Measurements from ENCODE around the gene XYLT1.

Gene XYLT1

GRCh38 chr16:17246974-17247732, 223.6 kb downstream of the XYLT1 start:
- no peak for TF ChIP-seq CTCF (IDR thresholded peaks at IDR 0.05)
- DNase-seq (ENCODE audit: low spot score) = no peak
- Histone ChIP-seq H3K27ac (no peak overlapping the region), H3K4me3 (no peak overlapping the region)

- Histone ChIP-seq H3K27ac (no peak overlapping the region), H3K4me3 (no peak overlapping the region)
- no peak for TF ChIP-seq CTCF (IDR thresholded peaks at IDR 0.05)
- DNase-seq (ENCODE audit: low spot score) = no peak
These were observed 224.4 kb downstream of the XYLT1 start for GRCh38 chr16:17246268-17246885.

- no peak for TF ChIP-seq CTCF (IDR thresholded peaks at IDR 0.05)
- no peak overlapping the region for H3K27ac ChIP-seq
- no peak overlapping the region for H3K4me3 ChIP-seq
- no peak for DNase-seq (ENCODE audit: low spot score)
These were observed 225.0 kb downstream of the XYLT1 start for GRCh38 chr16:17245776-17246175.

- Histone ChIP-seq H3K27ac (no peak overlapping the region), H3K4me3 (no peak overlapping the region)
- TF ChIP-seq CTCF (IDR thresholded peaks at IDR 0.05) = no peak
- no peak for DNase-seq (ENCODE audit: low spot score)
These were observed 225.7 kb downstream of the XYLT1 start for GRCh38 chr16:17244872-17245551.

- Histone ChIP-seq H3K27ac (no peak overlapping the region), H3K4me3 (no peak overlapping the region)
- TF ChIP-seq CTCF (IDR thresholded peaks at IDR 0.05) = no peak
- DNase-seq (ENCODE audit: low spot score) = no peak
These were observed 229.4 kb downstream of the XYLT1 start for GRCh38 chr16:17241264-17241835.

- TF ChIP-seq CTCF (IDR thresholded peaks at IDR 0.05) = no peak
- H3K4me3 ChIP-seq = no peak overlapping the region
- no peak for DNase-seq (ENCODE audit: low spot score)
- H3K27ac ChIP-seq = no peak overlapping the region
These were observed 232.3 kb downstream of the XYLT1 start for GRCh38 chr16:17238285-17239028.
